Right lobe of liver (tissue), 4 donors: ENCODE data around the gene CASP8.

Experiments
- POLR2A ChIP-seq: fragments of 450-650 bp; IDR thresholded peaks from one replicate; pipeline ENCODE4 v1.6.1; 2017; ENCODE audit warnings: antibody characterized with exemption, mild to moderate bottlenecking
- TF ChIP-seq, protein P1 (sequence below), 4 donors: fragments of 200-600 bp in 3 of 4; fragments of 450-650 bp in 1 of 4; IDR thresholded peaks; one replicate each; pipeline versions ENCODE4 v1.5.1 to v1.8.0; 2016 to 2022; ENCODE audit warnings: antibody characterized with exemption in 4 of 4, mild to moderate bottlenecking in 2 of 4
- donor health status: DM: no; HTN: no; CAD: no.
- donor health status: DM: no; HTN: no; CAD: no.
- donor health status: DM: no; HTN: yes; CAD: no.

DNA sequence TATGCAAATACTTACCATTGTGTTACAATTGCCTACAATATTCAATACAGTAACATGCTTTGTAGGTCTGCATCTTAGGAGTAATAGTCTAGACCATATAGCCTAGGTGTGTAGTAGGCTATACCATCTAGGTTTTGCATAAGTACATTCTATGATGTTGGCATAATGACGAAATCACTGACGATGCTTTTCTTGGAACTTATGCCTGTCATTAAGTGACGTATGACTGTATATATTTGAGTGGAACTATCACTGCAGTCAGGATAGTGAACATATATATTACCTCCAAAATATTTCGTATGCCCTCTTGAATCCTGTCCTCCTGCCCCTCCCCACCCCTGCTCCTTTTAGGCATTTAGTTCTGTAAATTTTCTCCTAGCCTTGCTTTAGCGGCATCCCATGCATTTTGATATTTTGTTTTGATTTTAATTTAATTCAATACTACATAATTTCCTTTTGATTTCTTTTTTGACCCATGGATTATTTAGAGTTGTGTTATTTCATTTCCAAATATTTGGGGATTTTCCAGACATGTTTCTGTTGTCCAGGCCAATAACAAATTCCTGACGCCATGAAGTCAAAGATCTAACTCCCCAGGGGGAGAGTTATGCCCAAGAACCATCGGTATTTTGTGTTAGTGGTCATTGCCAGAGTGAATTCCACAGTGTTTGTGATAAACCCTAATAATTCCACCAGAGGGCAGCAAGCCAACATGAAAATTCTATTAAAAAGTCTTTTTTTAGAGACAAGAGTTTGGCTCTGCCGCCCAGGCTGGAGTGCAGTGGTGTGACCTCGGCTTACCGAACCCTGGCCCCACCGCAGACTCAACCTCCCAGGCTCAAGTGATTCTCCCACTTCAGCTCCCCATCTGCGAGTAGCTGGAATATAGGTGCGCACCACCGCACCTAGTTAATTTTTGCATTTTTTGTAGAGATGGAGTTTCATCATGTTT lies 24.2 kb upstream of the CASP8 start:
- TF ChIP-seq, protein P1, sequence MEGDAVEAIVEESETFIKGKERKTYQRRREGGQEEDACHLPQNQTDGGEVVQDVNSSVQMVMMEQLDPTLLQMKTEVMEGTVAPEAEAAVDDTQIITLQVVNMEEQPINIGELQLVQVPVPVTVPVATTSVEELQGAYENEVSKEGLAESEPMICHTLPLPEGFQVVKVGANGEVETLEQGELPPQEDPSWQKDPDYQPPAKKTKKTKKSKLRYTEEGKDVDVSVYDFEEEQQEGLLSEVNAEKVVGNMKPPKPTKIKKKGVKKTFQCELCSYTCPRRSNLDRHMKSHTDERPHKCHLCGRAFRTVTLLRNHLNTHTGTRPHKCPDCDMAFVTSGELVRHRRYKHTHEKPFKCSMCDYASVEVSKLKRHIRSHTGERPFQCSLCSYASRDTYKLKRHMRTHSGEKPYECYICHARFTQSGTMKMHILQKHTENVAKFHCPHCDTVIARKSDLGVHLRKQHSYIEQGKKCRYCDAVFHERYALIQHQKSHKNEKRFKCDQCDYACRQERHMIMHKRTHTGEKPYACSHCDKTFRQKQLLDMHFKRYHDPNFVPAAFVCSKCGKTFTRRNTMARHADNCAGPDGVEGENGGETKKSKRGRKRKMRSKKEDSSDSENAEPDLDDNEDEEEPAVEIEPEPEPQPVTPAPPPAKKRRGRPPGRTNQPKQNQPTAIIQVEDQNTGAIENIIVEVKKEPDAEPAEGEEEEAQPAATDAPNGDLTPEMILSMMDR (IDR thresholded peaks at IDR 0.05): peak; percentile 62 to 68 (median 63)
- no peak for TF ChIP-seq POLR2A
